IPS-20b (cell line): ENCODE results near the gene RAPGEF3.

Experiments
- H3K27ac ChIP-seq: one replicate; pipeline ENCODE4 v1.5.1; 2013; ENCODE audit warnings: low read length
- H3K27me3 ChIP-seq: 2 replicates; pipeline ENCODE4 v1.6.1; 2013; ENCODE audit warnings: mild to moderate bottlenecking, low read length, inconsistent platforms; ENCODE audit not compliant: insufficient read depth
- H3K36me3 ChIP-seq: 2 replicates; pipeline ENCODE4 v1.6.1; 2013; ENCODE audit warnings: low read depth, mild to moderate bottlenecking, inconsistent platforms, low read length, moderate library complexity; ENCODE audit not compliant: insufficient read depth
- H3K4me1 ChIP-seq: 2 replicates; pipeline ENCODE4 v1.6.1; 2013; ENCODE audit warnings: mild to moderate bottlenecking, control low read depth, inconsistent platforms, low read length, moderate library complexity; ENCODE audit not compliant: insufficient read depth
- H3K4me3 ChIP-seq: 2 replicates; pipeline ENCODE4 v1.5.1; 2013; ENCODE audit warnings: mild to moderate bottlenecking, low read length, inconsistent platforms
- H3K9ac ChIP-seq: 2 replicates; pipeline ENCODE4 v1.6.1; 2013; ENCODE audit warnings: low read depth, mild to moderate bottlenecking, inconsistent platforms, low read length, moderate library complexity
- H3K9me3 ChIP-seq: 2 replicates; pipeline ENCODE4 v1.6.1; 2013; ENCODE audit warnings: mild to moderate bottlenecking, low read depth, low read length, inconsistent platforms; ENCODE audit not compliant: insufficient read depth

The RAPGEF3 gene

DNA sequence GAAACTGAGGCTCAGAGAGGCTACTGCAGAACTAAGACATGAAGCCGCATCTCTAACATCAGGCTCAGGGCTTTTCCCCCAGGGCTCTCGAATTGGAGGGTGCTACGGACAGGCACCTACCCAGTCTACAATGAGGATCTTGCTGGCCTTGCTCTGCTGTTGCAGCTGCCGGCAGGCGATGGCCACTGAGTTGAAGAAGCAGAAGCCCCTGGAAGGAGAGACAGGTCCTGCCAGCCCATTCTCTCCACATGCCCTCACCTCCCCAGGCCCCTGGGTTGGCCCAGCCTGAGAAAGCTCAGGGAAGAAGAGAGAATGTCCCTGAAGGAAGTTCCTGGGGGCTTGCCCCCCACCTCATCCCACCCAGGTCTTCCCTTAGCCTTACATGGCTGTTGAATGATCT, 30.5 kb upstream of the RAPGEF3 start:
- Histone ChIP-seq H3K27ac (no peak overlapping the region), H3K27me3 (no peaks in the 10 kb centered on the region), H3K4me3 (no peak overlapping the region), H3K9ac (no peak overlapping the region), H3K36me3 (peaks cover 92% of the 10 kb centered on the region), H3K9me3 (no peaks in the 10 kb centered on the region), H3K4me1 (no peaks in the 10 kb centered on the region)

- no peak overlapping the region for H3K4me3 ChIP-seq
- H3K9ac ChIP-seq, result no peak overlapping the region
- no peaks in the 10 kb centered on the region for H3K27me3 ChIP-seq
- no peaks in the 10 kb centered on the region for H3K4me1 ChIP-seq
- H3K27ac ChIP-seq, result no peak overlapping the region
- H3K9me3 ChIP-seq, result no peaks in the 10 kb centered on the region
- H3K36me3 ChIP-seq, result peaks cover 92% of the 10 kb centered on the region
Observed at GRCh38 chr12:47787596-47788319, 29.1 kb upstream of the RAPGEF3 start.

GRCh38 chr12:47786662-47787280, 28.1 kb upstream of the RAPGEF3 start:
- Histone ChIP-seq H3K4me3 (no peak overlapping the region), H3K4me1 (no peaks in the 10 kb centered on the region), H3K27me3 (no peaks in the 10 kb centered on the region), H3K27ac (no peak overlapping the region), H3K36me3 (peaks cover 86% of the 10 kb centered on the region), H3K9ac (no peak overlapping the region), H3K9me3 (no peaks in the 10 kb centered on the region)

GRCh38 chr12:47785887-47786661, 27.4 kb upstream of the RAPGEF3 start:
- no peak overlapping the region for H3K4me3 ChIP-seq
- peaks cover 81% of the 10 kb centered on the region for H3K36me3 ChIP-seq
- H3K27ac ChIP-seq, result no peak overlapping the region
- no peaks in the 10 kb centered on the region for H3K9me3 ChIP-seq
- no peak overlapping the region for H3K9ac ChIP-seq
- no peaks in the 10 kb centered on the region for H3K27me3 ChIP-seq
- H3K4me1 ChIP-seq, result no peaks in the 10 kb centered on the region

GRCh38 chr12:47785036-47785886, 26.6 kb upstream of the RAPGEF3 start:
- Histone ChIP-seq H3K36me3 (peaks cover 74% of the 10 kb centered on the region), H3K4me3 (no peak overlapping the region), H3K9me3 (no peaks in the 10 kb centered on the region), H3K4me1 (no peaks in the 10 kb centered on the region), H3K27me3 (peaks cover under 1% of the 10 kb centered on the region; the same call in 1 of the 2 replicates), H3K27ac (no peak overlapping the region), H3K9ac (no peak overlapping the region)

GRCh38 chr12:47783821-47784819, 25.4 kb upstream of the RAPGEF3 start:
- Histone ChIP-seq H3K9me3 (no peaks in the 10 kb centered on the region), H3K4me3 (no peak overlapping the region), H3K36me3 (peaks cover 64% of the 10 kb centered on the region), H3K4me1 (peaks cover under 1% of the 10 kb centered on the region; the same call in 1 of the 2 replicates), H3K9ac (no peak overlapping the region), H3K27ac (no peak overlapping the region), H3K27me3 (peaks cover 7% of the 10 kb centered on the region; the same call in 1 of the 2 replicates)

GRCh38 chr12:47783024-47783755, 24.5 kb upstream of the RAPGEF3 start:
- Histone ChIP-seq H3K4me1 (peaks cover 7% of the 10 kb centered on the region; the same call in 1 of the 2 replicates), H3K36me3 (peaks cover 55% of the 10 kb centered on the region), H3K4me3 (no peak overlapping the region), H3K27me3 (peaks cover 7% of the 10 kb centered on the region; the same call in 1 of the 2 replicates), H3K9ac (no peak overlapping the region), H3K27ac (no peak overlapping the region), H3K9me3 (no peaks in the 10 kb centered on the region)

- H3K36me3 ChIP-seq, result peaks cover 47% of the 10 kb centered on the region
- H3K9me3 ChIP-seq, result no peaks in the 10 kb centered on the region
- H3K27me3 ChIP-seq, result peaks cover 7% of the 10 kb centered on the region; the same call in 1 of the 2 replicates
- H3K9ac ChIP-seq, result no peak overlapping the region
- peaks cover 7% of the 10 kb centered on the region; the same call in 1 of the 2 replicates for H3K4me1 ChIP-seq
- no peak overlapping the region for H3K27ac ChIP-seq
- H3K4me3 ChIP-seq, result no peak overlapping the region
Observed at GRCh38 chr12:47782372-47782770, 23.7 kb upstream of the RAPGEF3 start.

GRCh38 chr12:47781479-47782371, 23.0 kb upstream of the RAPGEF3 start:
- peaks cover 40% of the 10 kb centered on the region for H3K36me3 ChIP-seq
- H3K27me3 ChIP-seq, result peaks cover 7% of the 10 kb centered on the region; the same call in 1 of the 2 replicates
- no peak overlapping the region for H3K9ac ChIP-seq
- H3K9me3 ChIP-seq, result no peaks in the 10 kb centered on the region
- H3K27ac ChIP-seq, result no peak overlapping the region
- H3K4me1 ChIP-seq, result peaks cover 7% of the 10 kb centered on the region; the same call in 1 of the 2 replicates
- no peak overlapping the region for H3K4me3 ChIP-seq
